NCI-H1048 (cell line): ENCODE measurements around the gene IL13.

Experiments used
- DNase-seq: peaks from one replicate; lab custom pipeline; 2025; lab: John Stamatoyannopoulos, UW

Gene IL13

DNA sequence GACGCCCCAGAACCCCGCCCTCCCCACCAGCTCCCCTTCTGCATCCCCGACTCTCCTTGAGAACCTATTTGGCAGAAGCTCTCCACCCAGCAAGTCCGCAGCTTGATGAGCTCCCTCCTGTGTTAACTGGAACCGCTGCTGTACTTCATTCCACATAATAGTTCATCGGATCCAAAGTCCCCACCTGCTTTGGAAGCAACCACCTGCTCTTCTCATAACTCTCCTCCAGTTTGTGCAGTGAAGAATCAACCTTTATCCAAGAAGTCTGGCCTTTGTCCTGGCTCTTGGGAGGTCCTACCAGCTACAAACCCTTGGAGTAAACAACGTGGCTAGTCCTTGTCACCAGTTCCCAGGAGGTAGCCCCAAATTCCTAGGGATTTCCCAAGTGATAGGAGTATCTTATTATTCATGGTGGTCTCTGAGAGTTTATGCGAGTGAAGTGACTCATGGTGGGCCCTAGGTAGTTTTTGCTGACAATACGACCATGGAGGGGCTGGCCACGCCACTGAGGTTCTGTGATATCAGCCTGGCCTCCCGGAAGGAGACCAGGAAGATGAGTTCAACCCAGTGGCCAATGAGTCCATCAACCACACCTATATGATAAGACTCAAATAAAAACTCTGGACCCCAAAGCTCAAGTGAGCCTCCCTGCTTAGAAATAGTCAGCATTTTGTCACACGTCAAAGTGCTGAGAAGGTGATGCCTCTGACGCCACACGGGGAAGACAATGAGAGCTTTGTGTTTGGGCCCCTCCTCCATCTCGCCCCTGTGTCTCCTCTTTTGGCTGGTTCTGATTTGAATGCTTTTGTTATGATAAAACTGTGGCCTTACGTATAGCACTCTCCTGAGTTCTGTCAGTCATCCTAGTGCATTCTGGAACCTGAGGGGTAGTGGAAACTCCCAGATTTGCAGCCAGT is 12.3 kb downstream of the IL13 start:
- no peak for DNase-seq

DNA sequence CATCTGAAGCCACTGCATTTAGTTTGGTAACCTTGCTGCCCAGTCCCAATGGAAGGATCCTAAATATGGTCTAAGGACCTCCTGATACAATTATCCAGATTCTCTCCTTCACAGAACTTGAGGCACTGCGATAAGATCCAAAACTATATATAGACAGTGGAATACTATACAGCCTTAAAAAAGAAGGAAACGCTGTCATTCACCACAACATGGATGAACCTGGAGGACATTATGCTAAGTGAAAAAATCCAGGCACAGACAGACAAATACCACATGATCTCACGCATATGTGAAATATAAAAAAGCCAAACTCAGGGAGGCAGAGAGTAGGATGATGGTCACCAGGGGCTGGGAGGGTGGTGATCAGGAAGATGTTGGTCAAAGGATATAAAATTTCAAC is 13.0 kb downstream of the IL13 start:
- DNase-seq = no peak

DNA sequence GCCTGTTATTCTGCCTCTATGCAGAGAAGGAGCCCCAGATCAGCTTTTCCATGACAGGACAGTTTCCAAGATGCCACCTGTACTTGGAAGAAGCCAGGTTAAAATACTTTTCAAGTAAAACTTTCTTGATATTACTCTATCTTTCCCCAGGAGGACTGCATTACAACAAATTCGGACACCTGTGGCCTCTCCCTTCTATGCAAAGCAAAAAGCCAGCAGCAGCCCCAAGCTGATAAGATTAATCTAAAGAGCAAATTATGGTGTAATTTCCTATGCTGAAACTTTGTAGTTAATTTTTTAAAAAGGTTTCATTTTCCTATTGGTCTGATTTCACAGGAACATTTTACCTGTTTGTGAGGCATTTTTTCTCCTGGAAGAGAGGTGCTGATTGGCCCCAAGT is 15.5 kb downstream of the IL13 start:
- DNase-seq = no peak

DNA sequence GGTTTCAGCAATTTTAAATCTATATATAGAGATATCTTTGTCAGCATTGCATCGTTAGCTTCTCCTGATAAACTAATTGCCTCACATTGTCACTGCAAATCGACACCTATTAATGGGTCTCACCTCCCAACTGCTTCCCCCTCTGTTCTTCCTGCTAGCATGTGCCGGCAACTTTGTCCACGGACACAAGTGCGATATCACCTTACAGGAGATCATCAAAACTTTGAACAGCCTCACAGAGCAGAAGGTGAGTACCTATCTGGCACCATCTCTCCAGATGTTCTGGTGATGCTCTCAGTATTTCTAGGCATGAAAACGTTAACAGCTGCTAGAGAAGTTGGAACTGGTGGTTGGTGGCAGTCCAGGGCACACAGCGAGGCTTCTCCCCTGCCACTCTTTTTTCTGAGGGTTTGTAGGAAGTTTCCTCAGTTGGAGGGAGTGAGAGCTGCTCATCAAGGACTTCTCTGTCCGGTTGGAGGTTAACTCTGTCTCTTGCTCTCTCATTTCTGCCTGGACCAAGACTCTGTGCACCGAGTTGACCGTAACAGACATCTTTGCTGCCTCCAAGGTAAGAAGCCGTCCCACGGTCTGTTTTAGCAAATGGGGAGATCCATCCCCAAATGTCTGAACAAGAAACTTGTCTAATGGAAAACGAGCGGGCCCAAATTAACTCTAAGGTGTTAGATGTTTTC is 16.1 kb downstream of the IL13 start, which contains the start of gene IL4:
Gene IL4, plus strand, starts transcription at position 51 of the 692 bp plus-strand sequence. Its CDS starts 62 bp downstream, at position 113.
- no peak for DNase-seq

DNA sequence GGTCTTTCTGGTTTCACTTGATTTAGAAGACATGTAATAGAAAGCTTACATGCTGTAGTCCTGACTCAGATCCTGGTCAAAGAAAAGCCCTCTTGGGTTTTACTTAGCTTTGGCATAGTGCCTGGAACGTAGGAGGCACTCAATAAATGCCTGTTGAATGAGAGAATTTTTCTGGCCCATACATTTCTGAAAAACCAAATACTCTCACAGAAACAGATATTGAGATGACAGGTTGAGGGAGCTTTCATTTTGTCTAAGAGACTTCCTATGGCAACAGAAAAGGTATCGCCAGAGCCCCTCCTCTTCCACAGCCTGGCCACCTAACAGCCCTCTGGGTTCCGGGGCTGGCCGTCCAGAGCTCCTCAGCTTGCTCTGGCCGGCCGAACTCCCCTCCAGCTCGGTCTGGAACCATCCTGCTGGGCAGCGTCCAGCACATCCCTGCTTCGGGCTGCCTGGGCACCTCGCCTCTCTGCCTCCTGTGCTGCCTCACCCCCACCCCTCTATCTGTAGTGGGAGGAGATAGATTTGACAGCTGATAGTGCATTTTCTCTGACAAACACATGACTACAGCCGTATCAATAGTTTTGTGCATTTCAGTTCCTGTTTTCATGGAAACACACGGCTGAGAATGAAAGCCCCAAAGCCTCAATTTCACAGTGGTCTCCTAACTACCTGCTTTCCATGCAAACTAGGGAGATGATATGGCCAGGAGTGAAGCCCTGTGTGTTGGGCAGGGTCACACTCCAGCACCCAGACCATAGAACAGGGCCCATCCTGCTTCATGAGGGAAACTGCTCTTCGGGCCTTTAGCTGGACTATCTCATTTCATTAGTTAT is 16.9 kb downstream of the IL13 start:
- no peak for DNase-seq

DNA sequence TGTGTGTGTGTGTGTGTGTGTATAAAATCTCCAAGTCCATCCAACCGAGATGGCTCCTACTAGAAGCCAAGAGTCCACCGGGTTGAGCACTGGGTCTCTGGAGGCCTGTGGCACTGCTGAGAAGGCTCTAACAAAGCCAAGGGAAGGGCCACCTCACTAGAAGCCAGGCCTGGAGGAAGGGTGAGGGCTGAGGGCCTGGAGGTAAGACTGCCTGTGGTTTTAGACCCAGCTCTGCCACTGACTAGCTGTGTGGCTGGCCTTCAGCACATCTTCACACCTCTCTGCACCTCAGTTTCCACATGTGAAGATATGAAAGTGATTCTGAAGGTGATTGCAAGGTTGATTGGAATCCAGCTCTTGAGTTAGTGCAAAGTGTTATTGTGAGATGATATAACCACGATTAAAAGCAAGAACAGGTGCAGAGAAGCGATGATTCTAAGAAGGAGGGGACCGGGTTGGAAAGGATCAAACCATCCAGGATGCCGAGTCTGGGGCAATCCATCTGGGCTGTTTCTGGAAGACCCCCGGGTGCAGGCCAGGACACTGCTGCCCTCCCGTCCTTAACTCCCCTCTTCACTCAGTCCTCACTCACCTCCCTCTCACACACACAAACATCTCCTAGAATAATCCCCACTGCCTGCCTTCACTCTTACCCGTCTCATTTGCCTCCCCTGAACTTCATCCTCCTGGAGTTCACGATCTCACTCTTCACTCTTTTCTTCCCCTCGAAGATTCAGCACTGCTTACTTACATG is 18.1 kb downstream of the IL13 start:
- DNase-seq = no peak

DNA sequence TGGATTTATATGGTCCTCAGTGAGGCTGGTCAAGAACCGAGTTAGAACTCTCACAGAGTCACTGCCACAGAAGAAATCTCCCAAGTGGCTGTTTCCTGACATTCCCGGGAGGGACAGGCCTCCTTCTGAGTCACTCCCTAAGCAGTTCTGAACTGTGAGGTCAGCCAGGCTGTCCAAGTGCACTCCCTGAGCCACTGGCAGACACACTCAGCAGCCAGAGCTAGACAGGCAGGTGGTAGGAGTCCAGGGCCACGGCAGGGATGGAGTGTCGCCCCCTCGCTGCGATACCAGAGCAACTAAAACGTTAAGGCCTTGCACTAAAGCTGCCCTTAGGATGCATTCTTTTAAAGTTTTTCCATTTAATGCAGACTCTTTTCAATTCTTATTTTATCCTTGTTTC is 19.2 kb downstream of the IL13 start:
- no peak for DNase-seq

DNA sequence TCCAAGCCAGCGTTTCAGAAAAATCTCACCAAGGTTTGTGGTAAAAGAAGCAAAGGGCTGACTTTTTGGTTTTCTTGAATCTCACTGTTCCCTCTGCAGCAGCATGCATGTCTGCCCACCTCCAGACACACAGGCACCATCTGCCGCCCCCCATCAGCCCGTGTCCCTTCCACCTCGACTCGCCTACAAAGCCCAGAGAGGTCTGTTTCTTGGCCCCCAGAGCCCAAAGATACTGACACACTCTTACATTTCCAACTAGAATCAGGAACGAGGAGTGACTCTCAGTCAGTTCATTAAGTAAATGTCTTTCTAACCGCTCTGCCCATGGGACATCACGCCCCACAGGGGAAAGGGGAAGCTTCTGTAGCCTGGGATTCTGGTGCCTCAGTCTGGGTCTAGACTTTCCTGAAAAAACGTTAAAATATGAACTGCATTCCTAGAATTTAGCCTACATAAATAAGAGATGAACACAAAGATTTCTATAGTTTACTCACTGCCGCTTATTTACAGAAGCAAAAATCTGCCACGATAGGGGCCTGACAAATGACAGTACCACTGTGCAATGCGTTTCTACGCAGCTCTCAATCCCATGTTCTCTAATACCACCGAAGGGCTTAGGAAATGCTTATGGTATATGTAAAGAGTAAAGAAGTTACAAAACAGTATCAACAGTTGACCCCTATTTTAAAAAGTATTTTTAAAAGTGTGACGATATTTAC is 19.9 kb downstream of the IL13 start:
- no peak for DNase-seq

DNA sequence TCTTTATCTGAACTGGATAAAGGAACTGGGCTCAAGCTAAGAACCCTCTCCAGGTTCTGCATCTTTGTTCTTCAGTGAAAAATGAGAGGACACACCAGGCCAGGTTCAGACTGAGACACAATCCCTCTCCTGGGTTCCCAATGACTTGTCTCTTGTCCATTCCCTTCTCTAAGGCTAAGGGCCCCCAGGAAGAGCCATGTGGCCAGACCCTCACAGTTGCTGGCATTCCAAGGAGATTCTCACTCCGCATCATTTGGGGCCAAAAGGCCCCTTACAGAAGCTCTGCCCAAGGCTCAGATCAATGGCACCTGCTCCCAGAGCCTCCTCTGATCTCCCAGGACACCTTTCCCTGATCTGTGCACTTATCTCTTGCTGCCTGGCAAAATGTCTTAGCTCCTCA is 20.8 kb downstream of the IL13 start:
- no peak for DNase-seq

DNA sequence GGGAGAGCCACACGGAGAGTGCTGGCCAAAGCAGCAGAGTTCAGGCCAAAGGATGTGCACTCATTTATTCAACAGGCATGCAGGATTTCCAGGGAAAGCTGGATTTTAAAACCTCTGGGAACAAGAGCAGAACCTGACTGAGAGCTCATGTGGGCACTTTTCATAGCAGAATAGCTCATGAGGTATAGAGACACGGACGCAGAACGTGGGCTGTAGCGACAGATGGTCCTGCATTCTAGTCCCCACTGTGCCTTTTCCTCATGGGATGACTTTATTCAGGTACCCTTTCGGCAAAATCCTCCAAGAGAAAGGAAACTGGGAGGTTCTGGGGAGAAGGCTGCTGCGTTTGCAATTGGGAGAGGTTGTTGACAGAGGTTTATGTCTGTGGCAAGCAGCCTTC is 21.2 kb downstream of the IL13 start:
- DNase-seq = no peak

DNA sequence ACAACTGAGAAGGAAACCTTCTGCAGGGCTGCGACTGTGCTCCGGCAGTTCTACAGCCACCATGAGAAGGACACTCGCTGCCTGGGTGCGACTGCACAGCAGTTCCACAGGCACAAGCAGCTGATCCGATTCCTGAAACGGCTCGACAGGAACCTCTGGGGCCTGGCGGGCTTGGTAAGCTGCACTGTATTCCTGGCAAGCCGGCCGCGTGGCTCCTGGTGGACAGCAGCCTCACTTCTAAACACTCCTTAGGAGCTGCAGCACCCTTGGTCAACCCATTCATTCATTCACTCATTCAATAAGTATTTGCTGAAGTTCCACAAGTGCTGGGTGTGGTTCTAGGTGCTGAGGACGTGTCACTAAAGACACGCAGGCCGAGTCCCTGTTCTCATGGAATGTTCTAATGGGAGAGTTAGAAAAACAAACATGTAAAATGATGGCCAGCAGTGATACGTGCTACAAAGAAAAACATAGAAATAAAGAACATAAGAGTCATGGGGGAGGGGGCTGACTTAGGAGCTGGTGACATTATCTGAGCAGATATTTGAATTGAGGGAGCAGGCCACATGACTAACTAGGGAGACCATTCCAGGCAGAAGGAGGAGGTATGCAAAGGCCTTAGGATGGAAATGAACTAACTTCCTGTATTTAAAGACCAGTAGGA is 21.9 kb downstream of the IL13 start:
- no peak for DNase-seq

DNA sequence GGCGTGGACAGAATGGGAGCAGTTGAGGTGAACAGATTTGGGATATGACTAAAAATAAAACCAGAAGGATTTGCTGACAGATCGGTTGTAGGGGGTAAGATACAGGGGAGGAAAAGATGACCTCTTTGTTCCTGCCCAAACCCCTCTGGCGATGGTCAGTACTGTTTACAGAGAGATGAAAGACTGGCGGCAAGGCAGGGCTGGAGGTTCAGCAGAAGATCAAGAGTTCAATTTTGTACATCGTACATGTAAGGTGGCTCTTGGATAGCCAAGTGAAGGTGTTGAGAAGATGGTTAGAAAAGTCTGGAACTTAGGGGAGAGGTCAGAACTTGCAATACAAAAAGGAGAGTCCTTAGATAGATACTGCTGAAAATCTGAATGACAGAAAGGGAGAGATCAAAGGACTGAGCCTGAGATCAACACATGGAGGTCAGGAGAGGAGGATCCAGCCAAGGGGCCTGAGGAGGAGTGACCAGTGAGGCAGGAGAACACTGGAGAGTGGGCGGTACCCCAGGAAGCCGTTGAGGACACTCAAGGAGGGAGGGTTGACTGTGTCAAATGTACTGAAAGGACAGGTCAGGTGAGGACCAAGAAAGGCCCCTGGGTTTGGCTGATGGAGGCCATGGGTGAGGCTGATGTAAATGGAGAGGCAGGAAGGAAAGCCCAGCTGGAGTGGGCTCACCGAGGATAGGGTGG is 23.0 kb downstream of the IL13 start:
- DNase-seq = no peak

DNA sequence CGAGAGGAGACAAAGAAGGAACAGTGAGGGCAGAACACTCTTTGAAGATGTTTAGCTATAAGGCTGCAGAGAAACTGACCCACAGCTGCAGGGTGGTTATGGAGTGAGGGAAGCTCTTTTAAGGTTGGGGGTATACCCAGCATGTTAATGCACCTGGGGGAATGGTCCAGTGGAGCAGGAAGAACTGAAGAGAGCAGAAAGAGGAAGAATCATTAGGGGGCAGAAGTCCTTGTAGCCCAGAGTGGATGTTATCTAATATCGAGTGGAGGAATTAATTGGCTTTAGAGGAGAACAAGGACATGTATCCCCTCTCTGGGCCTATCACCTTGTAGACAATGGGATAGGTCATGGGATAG is 23.5 kb downstream of the IL13 start:
- no peak for DNase-seq

DNA sequence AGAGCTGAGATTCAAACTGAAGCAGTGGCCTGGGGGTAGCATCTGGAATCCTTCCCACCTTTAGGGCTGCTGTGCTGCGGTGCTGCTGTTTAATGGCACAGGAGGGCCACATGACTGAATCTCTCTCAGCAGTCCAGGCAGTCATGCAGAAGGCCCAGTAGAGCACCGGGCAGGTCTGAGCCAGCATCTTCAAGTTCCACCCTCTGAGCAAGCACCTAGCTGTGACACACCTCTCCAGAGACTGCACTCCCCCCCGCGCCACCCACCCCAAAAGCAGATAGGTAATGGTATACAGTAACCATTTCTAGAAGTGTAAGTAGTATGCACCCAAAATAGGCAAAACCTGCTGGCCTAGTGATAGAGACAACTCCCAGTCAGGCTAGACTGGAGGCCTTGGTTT is 24.0 kb downstream of the IL13 start:
- no peak for DNase-seq

DNA sequence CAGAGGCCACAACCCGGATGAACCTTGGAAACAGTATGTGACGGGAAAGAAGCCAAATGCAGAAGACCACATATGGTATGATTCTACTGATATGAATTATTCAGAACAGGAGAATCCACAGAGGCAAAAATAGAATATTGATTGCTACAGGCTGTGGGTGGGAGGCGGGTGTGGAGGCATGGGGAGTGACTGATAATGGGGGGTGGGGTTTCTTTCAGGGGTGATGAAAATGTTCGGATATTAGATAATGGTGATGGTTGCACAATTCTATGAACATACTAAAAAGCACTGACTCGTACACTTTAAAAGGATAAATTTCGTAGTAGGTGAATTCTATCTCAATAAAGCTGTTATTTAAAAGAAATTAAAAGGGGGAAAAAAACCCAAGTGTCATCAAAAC is 26.5 kb downstream of the IL13 start:
- DNase-seq = no peak

DNA sequence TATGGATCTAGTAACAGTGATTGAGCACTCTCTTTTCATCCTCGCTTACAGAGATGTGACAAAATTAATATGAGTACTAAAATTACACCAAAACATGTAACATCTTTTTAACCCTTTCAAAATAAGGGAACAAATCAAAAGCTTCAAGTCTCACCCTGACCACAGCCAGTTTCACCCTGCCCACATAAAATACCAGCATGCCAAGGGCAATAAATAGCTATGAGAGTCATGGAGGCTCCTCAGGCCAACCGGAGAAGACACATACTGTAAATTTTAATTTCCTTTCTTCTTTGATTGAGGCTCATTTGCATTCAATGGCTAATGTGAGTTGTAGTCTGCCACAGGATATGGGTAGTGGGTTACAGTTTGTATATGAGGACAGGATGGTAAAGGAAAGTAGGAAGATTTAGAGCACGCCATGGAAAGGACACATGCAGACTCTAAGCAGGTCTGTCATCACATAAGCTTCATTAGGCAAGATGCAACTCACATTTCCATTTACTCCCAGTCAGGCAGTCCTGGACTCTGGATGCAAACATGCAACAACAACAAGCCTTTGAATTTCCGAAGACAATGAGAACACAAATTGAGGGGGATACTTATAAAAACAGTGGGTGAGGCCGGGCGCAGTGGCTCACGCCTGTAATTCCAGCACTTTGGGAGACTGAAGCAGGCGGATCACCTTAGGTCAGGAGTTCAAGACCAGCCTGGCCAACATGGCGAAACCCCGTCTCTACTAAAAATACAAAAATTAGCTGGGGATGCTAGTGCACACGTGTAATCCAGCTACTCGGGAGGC is 27.1 kb downstream of the IL13 start:
- no peak for DNase-seq

DNA sequence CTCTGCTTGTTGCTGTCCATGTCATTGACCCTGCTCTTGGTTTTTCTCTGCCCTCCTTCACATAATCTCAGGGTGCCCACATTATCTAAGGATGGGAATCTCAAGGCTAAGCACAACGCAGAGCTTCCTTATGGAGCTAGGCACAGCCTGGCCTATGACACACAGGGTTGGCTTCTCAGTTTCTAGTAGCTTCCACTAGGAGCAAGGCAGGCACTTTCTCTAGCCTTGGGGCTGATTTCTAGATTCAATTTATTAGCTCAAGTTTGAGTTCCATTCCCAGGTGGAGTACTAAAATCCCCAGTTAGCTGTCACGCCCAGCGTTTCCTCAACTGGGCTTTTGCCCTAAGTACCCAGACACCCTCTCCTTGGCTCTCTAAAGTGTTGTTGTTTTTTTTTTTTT is 28.2 kb downstream of the IL13 start:
- DNase-seq = no peak

DNA sequence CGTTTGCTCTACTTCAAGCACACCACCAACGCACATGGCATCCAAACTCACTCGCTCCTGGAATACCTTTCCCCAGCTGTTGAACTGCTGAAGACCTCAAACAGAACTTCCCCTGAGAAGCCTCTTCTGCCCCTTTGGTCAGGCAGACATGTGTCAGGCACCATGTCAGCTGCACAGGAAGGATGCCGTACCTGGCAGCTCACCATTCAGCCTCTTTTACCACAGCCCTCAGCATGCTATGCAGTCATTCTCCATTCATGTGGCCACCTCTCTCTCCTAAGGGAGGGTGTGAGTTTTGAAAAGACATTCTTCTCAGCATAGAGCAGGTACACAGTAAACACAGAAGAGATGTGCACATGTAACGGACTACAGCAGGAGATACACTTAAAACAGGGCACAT is 30.0 kb downstream of the IL13 start:
- DNase-seq = no peak
